Endothelial cell of umbilical vein (primary cell): ENCODE measurements around the gene OVOL1. TPM values are rescaled to one million over a fixed set of nuclear protein-coding genes. Genes with fewer than 3 reads are reported as not detected.

Source experiments
- BruUV-seq: library from RNA; stranded (reverse); fragments of 400-500 nt; replicated peaks from 2 replicates; lab custom pipeline; 2021; lab: Mats Ljungman, UMichigan
- CTCF ChIA-PET: fragments of 300-600, 350-600 bp; sonication (Branson Sonifier 250); formaldehyde crosslinking; loops from one replicate; lab custom pipeline; 2021; ENCODE audit warnings: antibody characterized with exemption, inconsistent platforms; lab: Charles Lee
- POLR2A ChIA-PET: fragments of 300-600, 350-600 bp; sonication (Branson Sonifier 250); formaldehyde crosslinking; loops from one replicate; lab custom pipeline; 2021; ENCODE audit warnings: antibody characterized with exemption, inconsistent platforms; lab: Charles Lee
- DNase-seq: peaks from one replicate; pipeline ENCODE4 v3.0.0-alpha.2; 2011; ENCODE audit warnings: low read depth, low spot score
- FAIRE-seq: peaks from 2 replicates; lab custom pipeline; 2011; peaks lifted over from hg19 to GRCh38; lab: Jason Lieb, UNC
- H2AFZ ChIP-seq: 2 replicates; pipeline ENCODE4 v1.6.0; 2012; ENCODE audit warnings: low read depth, low read length, control low read depth, inconsistent platforms
- H3K27ac ChIP-seq: 2 replicates; pipeline ENCODE4 v1.5.1; 2011; ENCODE audit warnings: low read depth, mild to moderate bottlenecking, control low read depth, low read length, moderate library complexity; ENCODE audit not compliant: insufficient read depth
- H3K27me3 ChIP-seq, 2 experiments: 2 replicates each; pipeline versions ENCODE4 v1.6.0 to v1.6.1; 2011; ENCODE audit warnings: low read length in 2 of 2, mixed read lengths in 1 of 2; ENCODE audit not compliant: control insufficient read depth in 2 of 2, insufficient read depth in 2 of 2
- H3K36me3 ChIP-seq, 2 experiments: 2 replicates in 1 of 2; 3 replicates in 1 of 2; pipeline ENCODE4 v1.5.1; 2011; ENCODE audit warnings: low read length in 2 of 2, mild to moderate bottlenecking in 1 of 2, moderate library complexity in 1 of 2; ENCODE audit not compliant: control insufficient read depth in 2 of 2, insufficient read depth in 2 of 2; ENCODE audit errors: extremely low read depth in 1 of 2
- H3K4me1 ChIP-seq: 3 replicates; pipeline ENCODE4 v1.5.1; 2011; ENCODE audit warnings: mild to moderate bottlenecking, low read length; ENCODE audit not compliant: control insufficient read depth, insufficient read depth; ENCODE audit errors: extremely low read depth
- H3K4me2 ChIP-seq: 2 replicates; pipeline ENCODE4 v1.6.1; 2011; ENCODE audit warnings: low read length, control low read depth, mixed read lengths; ENCODE audit not compliant: insufficient read depth
- H3K4me3 ChIP-seq, 3 experiments: fragments of 200-600 bp in 1 of 3; sonication (generic), shearing (Covaris generic) in 1 of 3; replicated peaks in 1 of 3; 2 replicates each; pipeline ENCODE4 v1.5.1; 2011 to 2016; ENCODE audit warnings: control low read depth in 3 of 3, low read length in 3 of 3, mild to moderate bottlenecking in 2 of 3, inconsistent platforms in 1 of 3, low read depth in 1 of 3, moderate library complexity in 1 of 3; ENCODE audit not compliant: insufficient read depth in 1 of 3
- H3K79me2 ChIP-seq: 2 replicates; pipeline ENCODE4 v1.6.0; 2012; ENCODE audit warnings: low read length, inconsistent platforms; ENCODE audit not compliant: control insufficient read depth, insufficient read depth
- H3K9ac ChIP-seq: replicated peaks from 2 replicates; pipeline ENCODE3; 2011; ENCODE audit warnings: low read length, control low read depth; ENCODE audit not compliant: insufficient read depth; ENCODE audit errors: extremely low read depth
- H3K9me1 ChIP-seq: replicated peaks from 3 replicates; pipeline ENCODE4 v1.6.0; 2011; ENCODE audit warnings: mild to moderate bottlenecking, low read length; ENCODE audit not compliant: control insufficient read depth, insufficient read depth; ENCODE audit errors: extremely low read depth
- H3K9me3 ChIP-seq: replicated peaks from 2 replicates; pipeline ENCODE4 v1.5.1; 2012; ENCODE audit warnings: low read length, inconsistent platforms; ENCODE audit not compliant: control insufficient read depth, insufficient read depth
- H4K20me1 ChIP-seq: replicated peaks from 2 replicates; pipeline ENCODE3; 2011; ENCODE audit warnings: mild to moderate bottlenecking, low read length; ENCODE audit not compliant: control insufficient read depth, insufficient read depth; ENCODE audit errors: extremely low read depth
- CTCF ChIP-seq, 2 donors: IDR thresholded peaks; 1 replicate in 1 of 2; 2 replicates in 1 of 2; pipeline ENCODE4 v1.5.1; 2011; ENCODE audit warnings: low read length in 2 of 2, mild to moderate bottlenecking in 2 of 2, moderate library complexity in 2 of 2, control low read depth in 1 of 2, inconsistent platforms in 1 of 2, low read depth in 1 of 2; ENCODE audit not compliant: insufficient read depth in 1 of 2; ENCODE audit errors: extremely low read depth in 1 of 2
- EZH2 ChIP-seq: IDR thresholded peaks from 2 replicates; pipeline ENCODE4 v1.6.1; 2012; ENCODE audit warnings: borderline replicate concordance, low read depth, mild to moderate bottlenecking, moderate library complexity, low read length, inconsistent platforms; ENCODE audit not compliant: severe bottlenecking
- FOS ChIP-seq: IDR thresholded peaks from 2 replicates; pipeline ENCODE4 v1.6.1; 2011; ENCODE audit warnings: mild to moderate bottlenecking, low read length, moderate library complexity, borderline replicate concordance; ENCODE audit not compliant: insufficient read depth
- GATA2 ChIP-seq: IDR thresholded peaks from 2 replicates; pipeline ENCODE4 v1.7.0; 2011; ENCODE audit warnings: low read depth, mild to moderate bottlenecking, moderate library complexity, mixed read lengths, low read length; ENCODE audit not compliant: insufficient read length, insufficient read depth
- JUN ChIP-seq: IDR thresholded peaks from 2 replicates; pipeline ENCODE4 v1.6.1; 2011; ENCODE audit warnings: borderline replicate concordance, low read depth; ENCODE audit not compliant: insufficient read length, insufficient read depth
- MAX ChIP-seq: IDR thresholded peaks from 2 replicates; pipeline ENCODE4 v1.6.1; 2011; ENCODE audit not compliant: insufficient read depth, insufficient read length
- MYC ChIP-seq: IDR thresholded peaks from one replicate; pipeline ENCODE4 v1.6.1; 2011; ENCODE audit warnings: mild to moderate bottlenecking, low read depth, low read length
- POLR2AphosphoS5 ChIP-seq: IDR thresholded peaks from 2 replicates; pipeline ENCODE4 v1.6.1; 2012; ENCODE audit warnings: low read depth, mild to moderate bottlenecking, control low read depth, low read length, moderate library complexity; ENCODE audit not compliant: insufficient read depth
- dilution Hi-C: fragments of 300-500 bp; cut with MboI; formaldehyde crosslinking; loops from one replicate; pipeline ENCODE4 v1.15.0; 2019; ENCODE audit warnings: low sequenced_read_pairs; ENCODE audit not compliant: extremely low pct_ligation_motif_present
- intact Hi-C: fragments of 100-400 bp; cut with micrococcal nuclease; formaldehyde crosslinking; loops from one replicate; pipeline ENCODE4 v1.10.0; 2022
- polyA plus RNA-seq, 4 experiments: library from polyadenylated mRNA; depleted of rRNA in 3 of 4; stranded (reverse) in 3 of 4; unstranded in 1 of 4; fragments of >200 nt; gene quantifications; 2 replicates each; pipeline versions ENCODE4 v1.2.1 to v1.2.3, GENCODE V29; 2011 to 2012; ENCODE audit warnings: missing spikeins in 1 of 4
- total RNA-seq: library from RNA; stranded (reverse); gene quantifications from 2 replicates; pipeline ENCODE4 v1.2.3, GENCODE V29; 2021

Gene OVOL1
- total and polyA plus RNA-seq, 2 donors (not counting 3 experiments of a cell fraction or from before 2014, with no cell fraction given): not detected

GRCh38 chr11:65793144-65793581 lies 6.3 kb downstream of the OVOL1 start:
- no peak overlapping the region for H3K27ac ChIP-seq
- H3K4me3 ChIP-seq: no peak overlapping the region
- FAIRE-seq: no peak
- H3K9me1 ChIP-seq: no peaks in the 10 kb centered on the region
- H3K4me2 ChIP-seq: no peak overlapping the region
- peaks cover 15 to 18% of the 10 kb centered on the region in 2 experiments for H3K27me3 ChIP-seq
- H3K79me2 ChIP-seq: no peaks in the 10 kb centered on the region
- no peaks in the 10 kb centered on the region for H3K36me3 ChIP-seq
- no peaks in the 10 kb centered on the region for H3K4me1 ChIP-seq
- TF ChIP-seq FOS (no peak), CTCF (IDR thresholded peaks at IDR 0.05; ENCODE audit: extremely low read depth in 1 of 2, insufficient read depth in 1 of 2, low read depth in 1 of 2, low read length in 2 of 2) (no peak), EZH2 (no peak), MYC (no peak), GATA2 (no peak), POLR2AphosphoS5 (no peak), MAX (no peak), JUN (no peak)
- no peak overlapping the region for H2AFZ ChIP-seq
- H4K20me1 ChIP-seq: no peaks in the 10 kb centered on the region
- no peak for DNase-seq
- CTCF ChIA-PET: interaction anchor here (1.3 to 6.2 kb wide), 2 partner anchors 13 to 23 kb away, joined by 5 to 71 read pairs; partner anchors contain the start of gene AP5B1
- intact Hi-C loops: no loop called here
- no peaks in the 10 kb centered on the region for H3K9me3 ChIP-seq
- no TSS peak for BruUV-seq
- POLR2A ChIA-PET: no interaction called here
- no peak overlapping the region for H3K9ac ChIP-seq
- dilution Hi-C loops: no loop called here
